Peyer's patch (tissue), 4 donors: ENCODE measurements around the gene TSSC4.

Experiments
- CTCF ChIP-seq, 6 experiments: fragments of 450-650 bp in 4 of 6; fragments of 200-600 bp in 2 of 6; sonication (generic) in 1 of 6; IDR thresholded peaks; one replicate each; pipeline ENCODE4 v1.5.1; 2017 to 2019; ENCODE audit warnings: antibody characterized with exemption in 6 of 6, mild to moderate bottlenecking in 3 of 6, moderate library complexity in 1 of 6
- POLR2A ChIP-seq, 2 donors: fragments of 450-650 bp; IDR thresholded peaks; one replicate each; pipeline ENCODE4 v1.5.1; 2017; ENCODE audit warnings: antibody characterized with exemption in 2 of 2, mild to moderate bottlenecking in 2 of 2, moderate library complexity in 2 of 2

- no peak for TF ChIP-seq CTCF (IDR thresholded peaks at IDR 0.05)
- no peak for TF ChIP-seq POLR2A (IDR thresholded peaks at IDR 0.05)
These were observed 51.9 kb downstream of the TSSC4 start for GRCh38 chr11:2452321-2453012.
